HG03575 (cell line): Measurements from ENCODE around the gene EDDM13.
"Not testable (repeated sequence)": the region's sequence is repeated elsewhere in the genome, so short reads cannot be mapped to it uniquely, and the experiment has no call there.

Experiments used
- ATAC-seq: cut with Tn5 transposase; IDR thresholded peaks from one replicate; pipeline ENCODE4 v1.9.1; 2021; ENCODE audit not compliant: unreplicated experiment, insufficient number of reproducible peaks, low FRiP score; ENCODE audit errors: extremely low read depth

The EDDM13 gene

DNA sequence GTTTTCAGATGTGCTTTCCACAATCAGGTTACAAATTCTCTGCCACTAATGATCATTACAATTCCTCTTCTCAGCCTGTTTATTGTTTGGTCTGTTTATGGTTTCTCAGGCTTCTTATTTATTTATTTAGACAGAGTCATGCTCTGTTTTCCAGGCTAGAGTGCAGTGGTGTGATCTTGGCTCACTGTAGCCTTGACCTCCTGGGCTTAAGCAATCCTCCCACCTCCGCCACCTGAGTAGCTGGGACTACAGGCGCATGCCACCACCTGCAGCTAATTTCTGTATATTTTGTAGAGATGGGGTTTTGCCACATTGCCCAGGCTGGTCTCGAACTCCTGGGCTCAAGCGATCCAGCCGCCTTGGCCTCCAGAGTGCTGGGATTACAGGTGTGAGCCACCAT is 44.2 kb downstream of the EDDM13 start:
- ATAC-seq = no peak

DNA sequence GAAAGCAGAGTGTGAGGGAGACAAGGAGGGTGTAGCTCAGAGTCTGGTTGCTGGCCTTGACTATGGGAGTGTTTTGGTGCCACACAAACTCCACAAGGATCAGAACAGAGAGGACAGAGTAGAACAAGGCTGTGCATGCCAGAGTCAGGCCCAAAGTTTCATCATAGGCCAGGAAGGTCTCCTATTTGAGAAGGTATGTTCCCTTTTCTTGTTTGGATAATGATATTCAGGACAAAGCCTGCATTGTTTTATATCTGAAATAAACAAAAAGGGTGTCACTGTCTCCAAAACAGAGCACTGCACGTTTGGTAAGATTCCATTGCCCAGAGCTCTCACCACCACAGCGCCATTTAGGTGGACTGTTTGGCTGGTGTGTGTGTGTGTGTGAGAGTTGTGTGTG is 45.2 kb downstream of the EDDM13 start:
- ATAC-seq = no peak

DNA sequence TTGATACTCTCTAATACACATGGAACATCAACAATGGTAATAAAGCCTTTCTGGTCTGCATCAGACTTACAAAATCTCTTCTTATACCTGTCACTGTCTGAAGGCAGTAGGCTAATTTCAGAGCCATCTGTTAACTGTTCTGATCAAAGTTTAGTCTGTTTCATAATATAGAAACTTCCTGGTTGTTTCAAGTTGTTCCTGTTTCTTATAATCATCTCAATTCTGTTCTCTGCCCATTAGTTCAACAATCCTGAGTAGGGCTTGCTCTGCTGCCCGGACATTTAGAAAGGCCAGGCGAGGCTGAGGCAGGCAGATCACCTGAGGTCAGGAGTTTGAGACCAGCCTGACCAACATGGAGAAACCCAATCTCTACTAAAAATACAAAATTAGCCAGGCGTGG is 47.4 kb downstream of the EDDM13 start:
- no peak for ATAC-seq

DNA sequence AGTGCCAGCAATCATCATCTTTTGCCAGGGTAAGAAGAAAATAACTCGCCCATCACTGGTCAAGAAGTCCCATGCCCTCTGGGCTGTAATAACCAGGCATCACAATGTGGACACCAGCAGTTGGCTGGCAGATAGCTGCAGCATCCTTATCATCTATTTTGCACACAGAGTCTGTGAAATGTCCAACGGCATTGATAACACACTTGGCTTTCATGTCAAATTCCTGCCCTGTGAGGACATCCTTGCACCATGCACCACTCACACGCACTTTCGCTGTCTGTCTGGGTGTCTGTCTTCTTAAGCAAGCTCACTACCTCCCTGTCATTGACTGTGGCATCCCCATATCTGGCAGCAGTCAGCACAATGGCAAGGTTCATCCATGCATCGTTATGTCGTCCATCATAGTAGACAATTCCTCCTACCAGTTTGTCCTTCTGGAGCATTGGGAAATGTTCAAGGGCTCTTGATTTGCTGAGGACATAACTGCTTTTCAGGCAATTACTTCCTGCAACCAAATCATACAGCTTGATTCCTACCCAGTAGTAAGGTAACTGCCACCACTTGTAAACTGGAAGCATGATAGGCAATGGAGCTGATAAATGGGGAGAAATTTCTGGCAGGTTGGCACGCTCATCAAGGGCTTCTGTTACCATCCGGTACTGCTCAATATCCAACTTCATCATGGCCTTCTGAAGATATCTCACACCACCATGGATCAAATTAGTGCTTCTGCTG is 48.9 kb downstream of the EDDM13 start:
- no peak for ATAC-seq

DNA sequence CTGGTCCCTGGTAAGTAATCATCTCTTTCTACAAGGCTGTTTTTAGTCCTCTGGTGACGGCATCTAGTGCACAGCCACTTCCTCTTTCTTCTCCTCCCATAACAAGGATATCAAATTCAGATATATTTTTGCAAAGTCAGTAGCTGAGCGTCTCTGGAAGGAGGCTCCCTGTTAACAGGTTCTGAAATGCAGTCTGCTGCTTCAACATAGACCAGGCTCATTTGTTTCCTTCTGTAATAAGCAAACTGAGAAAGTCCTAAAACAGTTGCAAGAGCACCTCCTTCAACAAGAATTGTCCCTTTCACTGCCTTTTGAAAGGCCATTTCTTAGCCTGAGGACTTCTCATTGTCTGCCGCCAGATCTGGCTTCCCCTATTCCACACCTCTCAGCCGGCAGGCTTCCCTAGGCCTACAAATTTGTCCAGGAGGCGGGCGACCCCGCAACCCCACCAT is 49.5 kb downstream of the EDDM13 start:
- no peak for ATAC-seq

DNA sequence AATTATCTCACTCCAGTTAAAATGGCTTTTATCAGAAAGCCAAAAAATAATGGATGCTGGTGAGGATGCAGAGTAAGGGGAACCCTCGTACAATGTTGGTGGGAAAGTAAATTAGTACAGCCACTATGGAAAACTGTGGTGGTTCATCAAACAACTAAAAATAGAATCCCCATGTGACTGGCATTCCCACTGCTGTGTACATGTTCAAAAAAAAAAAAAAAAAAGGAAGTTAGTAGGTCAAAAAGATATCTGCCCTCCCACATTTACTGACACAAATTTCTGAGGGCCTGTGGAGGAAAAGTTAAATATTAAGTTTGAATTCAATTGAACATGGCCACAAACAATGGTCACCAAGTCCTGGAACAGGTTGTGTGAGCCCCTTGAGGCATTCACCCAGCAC is 51.9 kb downstream of the EDDM13 start:
- ATAC-seq = no peak

DNA sequence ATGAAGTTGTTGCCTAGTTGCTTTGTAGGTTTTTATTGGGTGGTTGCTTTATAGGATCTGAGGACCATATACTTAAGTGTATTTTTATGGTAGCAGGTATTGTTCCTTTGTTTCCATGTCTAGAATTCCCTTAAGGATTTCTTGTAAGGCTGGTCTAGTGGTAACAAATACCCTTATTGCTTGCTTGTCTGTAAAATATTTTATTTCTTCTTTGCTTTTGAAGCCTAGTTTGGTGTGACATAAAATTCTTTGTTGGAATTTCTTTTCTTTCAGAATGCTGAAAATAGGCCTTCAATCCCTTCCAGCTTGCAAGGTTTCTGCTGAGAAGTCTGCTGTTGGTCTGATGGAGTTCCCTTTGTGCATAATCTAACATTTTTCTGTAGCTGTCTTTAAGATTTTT is 60.1 kb downstream of the EDDM13 start:
- ATAC-seq = no peak

DNA sequence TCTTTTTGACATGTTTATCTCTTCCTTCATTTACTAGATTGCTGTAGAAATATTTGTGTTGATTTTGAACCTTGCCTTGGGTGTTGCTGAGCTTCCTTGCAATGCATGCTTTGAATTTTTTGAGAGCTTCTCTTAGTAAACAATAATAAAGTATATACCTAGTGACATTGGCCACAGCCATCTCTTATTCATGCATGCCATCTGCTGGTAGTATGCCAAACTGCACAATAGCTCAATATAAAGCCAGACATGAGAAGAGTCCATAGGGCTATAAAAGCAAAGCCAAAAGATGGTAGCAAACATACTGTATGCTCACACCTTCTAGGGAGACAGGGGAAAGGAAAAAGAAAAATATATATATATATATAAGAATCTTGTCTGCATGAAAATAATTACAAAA is 61.0 kb downstream of the EDDM13 start:
- ATAC-seq = no peak

DNA sequence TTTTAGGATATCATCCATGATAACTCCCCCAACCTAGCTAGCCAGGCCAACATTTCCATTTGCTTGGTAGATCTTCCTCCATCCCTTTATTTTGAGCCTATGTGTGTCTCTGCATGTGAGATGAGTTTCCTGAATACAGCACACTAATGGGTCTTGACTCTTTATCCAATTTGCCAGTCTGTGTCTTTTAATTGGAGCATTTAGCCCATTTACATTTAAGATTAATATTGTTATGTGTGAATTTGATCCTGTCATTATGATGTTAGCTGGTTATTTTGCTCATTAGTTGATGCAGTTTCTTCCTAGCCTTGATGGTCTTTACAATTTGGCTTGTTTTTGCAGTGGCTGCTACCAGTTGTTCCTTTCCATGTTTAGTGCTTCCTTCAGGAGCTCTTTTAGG is 62.8 kb downstream of the EDDM13 start:
- ATAC-seq = not testable (repeated sequence)

DNA sequence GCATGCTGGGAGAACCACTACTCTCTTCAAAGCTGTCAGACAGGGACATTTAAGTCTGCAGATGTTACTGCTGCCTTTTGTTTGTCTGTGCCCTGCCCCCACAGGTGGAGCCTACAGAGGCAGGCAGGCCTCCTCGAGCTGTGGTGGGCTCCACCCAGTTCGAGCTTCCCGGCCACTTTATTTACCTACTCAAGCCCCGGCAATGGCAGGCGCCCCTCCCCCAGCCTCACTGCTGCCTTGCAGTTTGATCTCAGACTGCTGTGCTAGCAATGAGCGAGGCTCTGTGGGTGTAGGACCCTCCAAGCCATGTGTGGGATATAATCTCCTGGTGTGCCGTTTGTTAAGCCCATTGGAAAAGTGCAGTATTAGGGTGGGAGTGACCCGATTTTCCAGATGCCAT is 64.5 kb downstream of the EDDM13 start:
- not testable (repeated sequence) for ATAC-seq

DNA sequence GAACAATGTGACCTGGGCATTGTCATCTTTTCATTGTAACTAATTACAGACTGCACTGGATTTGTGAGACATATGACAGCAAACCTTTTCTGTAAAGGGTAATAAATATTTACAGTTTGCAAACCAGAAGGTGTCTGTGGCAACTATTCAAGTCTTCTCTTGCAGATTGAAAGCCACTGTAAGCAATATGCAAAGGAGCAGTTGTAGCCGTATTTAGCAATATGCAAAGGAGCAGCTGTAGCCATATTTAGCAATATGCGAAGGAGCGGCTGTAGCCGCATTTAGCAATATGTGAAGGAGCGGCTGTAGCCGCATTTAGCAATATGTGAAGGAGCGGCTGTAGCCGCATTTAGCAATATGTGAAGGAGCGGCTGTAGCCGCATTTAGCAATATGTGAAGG is 66.5 kb downstream of the EDDM13 start:
- not testable (repeated sequence) for ATAC-seq

DNA sequence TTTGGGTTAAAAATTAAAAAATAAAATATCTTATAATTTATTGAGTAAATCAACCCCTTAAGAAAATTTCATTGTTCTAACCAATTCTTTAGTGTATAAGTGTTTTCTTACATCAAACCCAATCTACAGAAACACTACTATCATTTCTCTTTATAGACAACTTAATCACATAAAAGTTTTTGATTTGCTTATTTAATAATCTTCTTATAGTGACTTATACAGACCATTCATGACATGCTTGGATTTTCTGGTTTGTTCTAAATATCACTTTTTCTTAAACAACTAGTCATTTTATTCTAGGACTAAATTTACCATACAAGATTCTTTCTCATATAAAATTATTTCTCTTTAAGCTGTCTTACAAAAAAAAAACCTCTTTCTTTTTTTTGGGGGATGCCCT is 69.4 kb downstream of the EDDM13 start:
- no peak for ATAC-seq

DNA sequence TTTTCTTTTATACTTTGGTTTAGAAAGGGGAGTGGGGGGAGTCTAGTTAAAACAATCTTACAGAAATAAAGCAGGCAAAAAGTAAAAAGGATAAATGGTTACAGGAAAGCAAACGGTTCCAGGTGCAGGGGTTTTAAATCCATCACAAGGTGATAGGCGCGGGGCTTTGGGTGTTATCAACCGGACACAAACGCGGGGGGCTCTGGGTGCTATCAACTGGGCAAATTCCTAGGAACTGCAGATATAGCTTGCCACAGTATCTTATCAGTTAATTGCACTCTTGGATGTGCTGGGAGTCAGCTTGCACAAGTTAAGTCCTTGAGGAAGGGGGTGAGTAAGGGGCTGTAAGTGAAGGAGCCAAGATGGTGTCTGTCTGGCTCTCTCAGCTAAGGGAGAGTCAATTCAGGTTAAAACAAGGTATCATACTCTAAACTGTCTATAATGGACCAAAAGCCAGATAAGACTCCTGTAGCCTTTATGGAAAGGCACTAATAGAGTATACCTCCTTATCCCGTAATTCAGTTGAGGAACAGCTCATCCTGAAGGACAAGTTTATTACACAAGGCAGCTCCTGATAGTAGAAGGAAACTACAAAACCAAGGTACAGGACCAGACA is 74.7 kb downstream of the EDDM13 start:
- ATAC-seq = no peak

DNA sequence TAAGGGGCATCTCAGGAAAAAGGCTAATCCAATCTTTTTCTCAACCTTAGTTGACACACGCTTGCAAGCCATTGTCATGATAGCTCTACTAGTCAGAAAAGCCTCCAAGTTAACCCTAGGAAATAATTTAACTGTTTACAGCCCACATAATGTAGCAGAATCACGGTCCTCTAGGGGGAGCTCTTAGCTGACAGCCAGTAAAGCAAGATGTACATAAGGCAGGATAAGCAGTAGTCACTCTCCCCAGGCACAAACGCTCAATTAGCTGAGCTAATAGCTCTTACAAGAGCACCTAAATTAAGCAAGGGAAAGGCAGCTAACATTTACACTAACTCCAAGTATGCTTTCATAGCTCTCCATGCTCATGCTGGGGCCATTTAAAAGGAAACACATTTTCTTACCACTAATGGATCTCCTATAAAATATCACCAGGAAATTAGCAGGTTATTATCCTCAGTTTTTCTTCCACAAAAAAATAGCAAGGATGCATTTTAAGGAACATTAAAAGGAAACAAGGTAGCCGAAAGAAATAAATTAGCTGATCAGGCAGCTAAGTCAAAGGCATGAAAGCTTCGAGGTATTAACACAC is 75.8 kb downstream of the EDDM13 start:
- ATAC-seq = no peak

DNA sequence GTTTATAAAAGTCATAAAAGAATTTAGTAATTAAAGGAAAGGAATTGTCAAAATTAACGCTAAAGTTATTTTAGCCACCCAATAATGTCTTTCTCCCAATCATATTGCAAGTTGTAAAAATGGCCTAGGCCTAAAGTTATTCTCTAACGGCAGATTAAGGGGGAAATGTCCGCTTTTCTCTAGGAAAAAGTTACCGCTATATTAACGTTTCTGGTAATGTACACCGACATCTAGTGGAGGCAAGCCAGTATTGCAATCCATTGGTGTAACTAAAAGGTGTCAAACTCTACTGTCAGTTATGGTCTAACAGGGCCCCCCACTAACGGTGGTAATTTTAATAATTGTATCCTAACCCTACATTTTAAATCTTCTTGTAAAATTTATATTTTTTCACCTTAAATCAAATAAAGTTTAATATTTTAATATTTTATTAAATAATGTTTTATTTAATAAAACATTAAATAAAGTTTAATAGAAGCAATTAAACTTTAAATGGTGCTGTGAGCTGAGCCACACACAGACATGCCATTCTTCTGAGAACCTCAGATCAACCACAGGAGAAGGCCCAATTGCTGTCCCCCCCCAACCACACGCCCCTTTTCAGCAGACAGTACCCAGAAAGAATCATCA is 78.0 kb downstream of the EDDM13 start:
- ATAC-seq = no peak

DNA sequence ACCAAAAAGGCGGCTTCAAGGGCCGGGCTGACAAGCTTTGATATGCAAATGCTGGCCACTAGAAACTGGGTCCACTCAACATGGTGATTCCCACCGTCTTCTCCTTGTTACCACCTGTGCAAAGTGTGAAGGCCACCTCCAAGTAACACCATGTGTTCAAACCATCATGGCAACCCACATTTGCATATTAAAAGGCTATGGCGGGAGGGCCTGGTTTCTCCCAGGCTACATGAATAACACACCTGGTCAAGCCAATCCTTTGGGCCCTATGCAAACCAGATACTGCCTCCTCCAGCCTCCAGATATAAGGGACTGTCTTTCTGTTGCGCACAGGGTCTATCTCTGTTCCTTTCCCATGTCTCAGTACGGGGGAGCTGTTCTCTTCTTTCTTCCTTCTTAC is 78.7 kb downstream of the EDDM13 start:
- no peak for ATAC-seq

DNA sequence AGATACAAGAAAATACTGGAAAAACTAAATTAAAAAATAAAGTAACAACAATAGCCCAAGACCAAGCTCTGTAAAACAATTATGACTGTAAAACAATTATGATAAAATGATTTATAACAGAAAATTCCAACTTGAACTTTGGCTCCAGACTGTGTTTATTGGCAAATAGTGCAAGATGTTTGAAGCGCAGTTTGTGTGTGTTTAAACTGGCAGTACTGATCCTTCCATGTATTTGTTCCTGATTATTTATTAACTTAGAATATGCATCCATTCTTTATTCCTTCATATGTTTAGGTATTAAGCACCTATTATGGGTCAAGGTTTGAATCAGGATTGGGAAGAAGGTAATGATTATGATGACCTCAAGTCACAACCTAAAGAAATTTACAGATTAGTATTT is 83.0 kb downstream of the EDDM13 start:
- ATAC-seq = no peak

DNA sequence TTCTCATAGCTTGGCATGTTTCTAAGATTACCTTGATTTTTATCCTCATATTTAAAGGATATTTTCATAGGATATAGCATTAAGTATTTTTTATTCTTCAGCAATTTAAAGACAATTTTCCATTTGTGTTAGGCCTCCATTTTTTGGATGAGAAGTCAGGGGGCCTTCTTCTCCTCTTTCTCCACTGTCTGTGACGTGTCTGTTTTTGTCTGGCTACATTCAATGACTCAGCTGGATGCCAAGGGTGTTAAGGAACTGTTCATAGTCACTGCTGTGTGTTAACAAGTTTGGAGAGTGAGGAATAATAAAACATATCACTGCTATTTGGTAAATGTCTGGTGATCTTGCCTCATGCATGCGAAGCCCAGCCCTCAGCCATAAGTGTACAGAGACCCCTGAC is 84.4 kb downstream of the EDDM13 start:
- ATAC-seq = no peak
